Esophagus squamous epithelium (tissue), 5 donors: ENCODE results near the gene OR4C46. TPM values are rescaled to one million over a fixed set of nuclear protein-coding genes. Genes with fewer than 3 reads are reported as not detected.
"Not testable (repeated sequence)": the region's sequence is repeated elsewhere in the genome, so short reads cannot be mapped to it uniquely, and the experiment has no call there.

Experiments
- DNase-seq: peaks from one replicate; lab custom pipeline; 2025; lab: John Stamatoyannopoulos, UW
- H3K27ac ChIP-seq, 4 donors: fragments of 200-600 bp; sonication (generic); one replicate each; pipeline ENCODE4 v1.5.1; 2016 to 2019; ENCODE audit warnings: mild to moderate bottlenecking in 1 of 4
- H3K27me3 ChIP-seq, 4 donors: fragments of 200-600 bp; sonication (generic); 1 replicate in 3 of 4; 2 replicates in 1 of 4; pipeline versions ENCODE4 v1.5.1 to v1.6.0; 2017 to 2021; ENCODE audit warnings: antibody characterized with exemption in 1 of 4
- H3K36me3 ChIP-seq, 3 donors: fragments of 200-600 bp; sonication (generic); one replicate each; pipeline ENCODE4 v1.5.1; 2016 to 2019
- H3K4me1 ChIP-seq, 3 donors: fragments of 200-600 bp; sonication (generic); one replicate each; pipeline ENCODE4 v1.5.1; 2017 to 2019
- H3K4me3 ChIP-seq, 4 donors: fragments of 200-600 bp; sonication (generic); 1 replicate in 3 of 4; 2 replicates in 1 of 4; pipeline ENCODE4 v1.5.1; 2016 to 2019; ENCODE audit warnings: mild to moderate bottlenecking in 2 of 4, moderate library complexity in 1 of 4
- H3K9me3 ChIP-seq, 3 donors: fragments of 200-600 bp; sonication (generic); one replicate each; pipeline ENCODE4 v1.5.1; 2016 to 2019
- POLR2A ChIP-seq, 4 donors: fragments of 450-650 bp; IDR thresholded peaks; one replicate each; pipeline ENCODE4 v1.6.1; 2017; ENCODE audit warnings: antibody characterized with exemption in 4 of 4, mild to moderate bottlenecking in 4 of 4, moderate library complexity in 3 of 4
- WGBS, 2 donors: methylation state at CpG; one replicate each; pipeline ENCODE4 v1.1.5; 2018; 5-methylcytosine and 5-hydroxymethylcytosine counted together
- intact Hi-C: fragments of 100-400 bp; cut with DNase I; formaldehyde crosslinking; loops from one replicate; pipeline ENCODE4 v1.15.0; 2022
- total RNA-seq, 4 donors: library from RNA; depleted of rRNA; stranded (reverse); fragments of >200 nt; gene quantifications; one replicate each; pipeline ENCODE4 v1.1.0, GENCODE V29; 2016
- TF ChIP-seq, protein P1 (sequence below), 6 experiments: fragments of 450-650 bp in 4 of 6; fragments of 200-600 bp in 2 of 6; sonication (generic) in 2 of 6; IDR thresholded peaks; one replicate each; pipeline ENCODE4 v1.5.1; 2016 to 2019; ENCODE audit warnings: antibody characterized with exemption in 6 of 6, mild to moderate bottlenecking in 4 of 6, moderate library complexity in 4 of 6
- donor health status: DM: yes; HTN: yes; CAD: no.

The OR4C46 gene
- not detected for total RNA-seq

DNA sequence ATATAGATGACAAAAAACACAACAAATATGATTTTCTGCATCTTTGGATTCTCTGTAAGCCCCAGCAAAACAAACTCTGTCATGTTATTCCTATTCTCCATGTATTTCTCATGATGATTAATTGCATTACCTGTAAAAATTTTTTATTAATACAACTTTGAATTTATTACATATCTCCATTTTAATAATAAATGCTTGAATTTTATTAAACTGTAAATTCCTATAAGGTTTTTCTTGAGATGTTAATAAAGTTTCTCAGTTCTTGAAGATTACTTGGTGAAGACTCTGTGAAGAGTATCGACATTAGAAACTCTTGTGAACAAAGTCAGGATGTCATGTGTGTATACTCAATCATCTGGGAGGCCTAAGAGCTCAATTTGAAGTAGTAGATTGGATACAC is at the start of gene OR4C46:
OR4C46 (minus strand) TSS at position 101 of the 400 bp plus-strand sequence; CDS start at position 101, 0 bp downstream.
- no peak within 1 kb of the TSS for H3K27ac ChIP-seq
- H3K4me1 ChIP-seq: no peaks in the 10 kb centered on the region
- H3K36me3 ChIP-seq: no peaks in the 10 kb centered on the region
- no peaks in the 10 kb centered on the region for H3K9me3 ChIP-seq
- no peak for DNase-seq
- TF ChIP-seq POLR2A (IDR thresholded peaks at IDR 0.05): no peak
- TF ChIP-seq, protein P1, sequence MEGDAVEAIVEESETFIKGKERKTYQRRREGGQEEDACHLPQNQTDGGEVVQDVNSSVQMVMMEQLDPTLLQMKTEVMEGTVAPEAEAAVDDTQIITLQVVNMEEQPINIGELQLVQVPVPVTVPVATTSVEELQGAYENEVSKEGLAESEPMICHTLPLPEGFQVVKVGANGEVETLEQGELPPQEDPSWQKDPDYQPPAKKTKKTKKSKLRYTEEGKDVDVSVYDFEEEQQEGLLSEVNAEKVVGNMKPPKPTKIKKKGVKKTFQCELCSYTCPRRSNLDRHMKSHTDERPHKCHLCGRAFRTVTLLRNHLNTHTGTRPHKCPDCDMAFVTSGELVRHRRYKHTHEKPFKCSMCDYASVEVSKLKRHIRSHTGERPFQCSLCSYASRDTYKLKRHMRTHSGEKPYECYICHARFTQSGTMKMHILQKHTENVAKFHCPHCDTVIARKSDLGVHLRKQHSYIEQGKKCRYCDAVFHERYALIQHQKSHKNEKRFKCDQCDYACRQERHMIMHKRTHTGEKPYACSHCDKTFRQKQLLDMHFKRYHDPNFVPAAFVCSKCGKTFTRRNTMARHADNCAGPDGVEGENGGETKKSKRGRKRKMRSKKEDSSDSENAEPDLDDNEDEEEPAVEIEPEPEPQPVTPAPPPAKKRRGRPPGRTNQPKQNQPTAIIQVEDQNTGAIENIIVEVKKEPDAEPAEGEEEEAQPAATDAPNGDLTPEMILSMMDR (IDR thresholded peaks at IDR 0.05): no peak
- H3K27me3 ChIP-seq: no peaks in the 10 kb centered on the region
- H3K4me3 ChIP-seq: no peak within 1 kb of the TSS
- intact Hi-C loops: no loop called here
- 21 to 36% methylated on average over 1 of the region's 1 CpG for WGBS, 2 donors

DNA sequence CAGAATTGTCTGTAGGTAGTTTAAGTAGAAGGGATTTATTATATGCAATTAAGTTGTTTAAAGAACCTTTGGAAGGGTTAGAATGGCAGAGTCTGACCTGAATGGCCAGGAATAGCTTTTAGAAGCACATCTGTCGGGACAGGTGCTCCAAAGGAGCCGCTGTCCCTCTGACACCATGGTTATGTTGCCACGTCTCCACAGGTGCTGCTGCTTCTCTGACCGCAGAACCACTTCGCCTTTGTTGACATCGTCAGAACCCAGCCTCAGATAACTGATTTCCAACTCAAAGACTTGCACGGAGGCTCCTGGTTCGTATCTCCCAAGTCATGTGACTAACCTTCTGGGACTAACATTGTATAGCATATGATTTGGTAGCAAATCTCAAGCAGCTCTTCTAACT is 41.8 kb upstream of the OR4C46 start:
- intact Hi-C loops, H3K4me1 ChIP-seq, H3K27ac ChIP-seq, H3K36me3 ChIP-seq, DNase-seq, H3K27me3 ChIP-seq, H3K4me3 ChIP-seq: not testable (repeated sequence)
- H3K9me3 ChIP-seq: peaks cover 0 to 20% (median 0%) of the 10 kb centered on the region in 3 donors
- WGBS, 2 donors: 73 to 75% methylated on average over 8 of the region's 8 CpGs

DNA sequence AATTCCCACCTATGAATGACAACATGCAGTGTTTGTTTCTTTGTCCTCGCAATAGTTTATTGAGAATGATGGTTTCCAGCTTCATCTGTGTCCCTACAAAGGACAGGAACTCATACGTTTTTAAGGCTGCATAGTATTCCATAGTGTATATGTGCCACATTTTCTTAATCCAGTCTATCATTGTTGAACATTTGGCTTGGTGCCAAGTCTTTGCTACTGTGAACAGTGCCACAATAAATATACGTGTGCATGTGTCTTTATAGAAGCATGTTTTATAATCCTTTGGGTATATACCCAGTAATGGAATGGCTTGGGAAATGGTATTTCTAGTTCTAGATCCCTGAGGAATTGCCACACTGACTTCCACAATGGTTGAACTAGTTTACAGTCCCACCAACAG is 42.4 kb downstream of the OR4C46 start:
- 62 to 68% methylated on average over 3 of the region's 3 CpGs for WGBS, 2 donors
- intact Hi-C loops, H3K4me1 ChIP-seq, DNase-seq, H3K36me3 ChIP-seq, H3K4me3 ChIP-seq, H3K27ac ChIP-seq, H3K27me3 ChIP-seq: not testable (repeated sequence)
- H3K9me3 ChIP-seq: peaks cover 0 to 51% (median 25%) of the 10 kb centered on the region in 3 donors

DNA sequence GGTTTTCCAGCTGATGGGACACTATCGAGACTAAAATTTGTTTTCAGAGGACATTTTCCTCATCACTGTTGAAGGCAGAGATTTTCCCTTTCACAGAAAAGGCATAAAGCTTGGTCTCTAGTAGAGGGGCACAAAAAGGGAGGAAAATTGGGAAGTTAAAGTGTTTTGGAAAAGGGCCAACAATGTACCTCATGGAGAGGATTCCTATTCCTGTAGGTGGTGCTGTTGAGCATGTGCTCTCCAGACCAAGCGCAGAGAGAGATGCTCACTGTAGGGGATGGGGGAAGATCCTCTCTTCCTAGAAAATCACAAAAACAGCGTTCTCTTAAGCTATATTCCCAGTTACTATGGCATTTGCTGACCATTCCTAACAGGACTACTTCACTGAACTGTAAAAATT is 44.9 kb downstream of the OR4C46 start:
- TF ChIP-seq POLR2A (IDR thresholded peaks at IDR 0.05): no peak
- TF ChIP-seq, protein P1 (IDR thresholded peaks at IDR 0.05): no peak
- no peaks in the 10 kb centered on the region for H3K4me1 ChIP-seq

GRCh38 chr11:54558407-54558806 is 45.4 kb downstream of the OR4C46 start:
- Histone ChIP-seq H3K4me1 (no peaks in the 10 kb centered on the region), H3K27me3 (no peaks in the 10 kb centered on the region), H3K27ac (no peak overlapping the region), H3K4me3 (no peak overlapping the region), H3K36me3 (no peaks in the 10 kb centered on the region), H3K9me3 (peaks cover 0 to 53% (median 25%) of the 10 kb centered on the region in 3 donors)
- DNase-seq: no peak
- intact Hi-C loops: no loop called here
- 61 to 71% methylated on average over 3 of the region's 3 CpGs for WGBS, 2 donors
- no peak for TF ChIP-seq POLR2A (IDR thresholded peaks at IDR 0.05)
- TF ChIP-seq, protein P1 (IDR thresholded peaks at IDR 0.05): no peak

More for the DNA sequence above, 44.9 kb downstream of the OR4C46 start:
- H3K36me3 ChIP-seq: no peaks in the 10 kb centered on the region
- no peak overlapping the region for H3K4me3 ChIP-seq
- no peaks in the 10 kb centered on the region for H3K27me3 ChIP-seq
- DNase-seq: no peak
- WGBS, 2 donors: 50 to 69% methylated on average over 3 of the region's 3 CpGs
- H3K27ac ChIP-seq: no peak overlapping the region
- intact Hi-C loops: no loop called here
- peaks cover 0 to 53% (median 25%) of the 10 kb centered on the region in 3 donors for H3K9me3 ChIP-seq

Other genes with a start within 250 kb of the OR4C46 start
- not detected for gene OR4A5, start 102.8 kb upstream of the OR4C46 start, total RNA-seq